Heart right ventricle (tissue), 16 donors: Measurements from ENCODE around the gene FKBP2. TPM values are rescaled to one million over a fixed set of nuclear protein-coding genes. Genes with fewer than 3 reads are reported as not detected.

Source experiments
- ATAC-seq, 8 donors: fragments of 200-7000 bp; cut with Tn5 transposase; one replicate each; pipeline ENCODE4 v1.9.1; 2020; ENCODE audit warnings: mild to moderate bottlenecking in 8 of 8, moderate library complexity in 8 of 8, moderate number of reproducible peaks in 1 of 8
- DNase-seq, 2 donors: peaks; one replicate each; pipeline ENCODE4 v3.0.0-alpha.2; 2020
- H3K27ac ChIP-seq, 10 donors: fragments of 200-600 bp; sonication (generic) in 2 of 10; one replicate each; pipeline versions ENCODE4 v1.5.0 to v1.8.0; 2020 to 2022; ENCODE audit warnings: mild to moderate bottlenecking in 3 of 10
- H3K27me3 ChIP-seq, 7 donors: fragments of 200-600 bp; one replicate each; pipeline ENCODE4 v1.8.0; 2021 to 2022; ENCODE audit warnings: mild to moderate bottlenecking in 2 of 7
- H3K36me3 ChIP-seq, 9 donors: fragments of 200-600 bp; sonication (generic) in 1 of 9; one replicate each; pipeline versions ENCODE4 v1.5.0 to v1.8.0; 2020 to 2022; ENCODE audit warnings: mild to moderate bottlenecking in 2 of 9
- H3K4me1 ChIP-seq, 9 donors: fragments of 200-600 bp; sonication (generic) in 1 of 9; one replicate each; pipeline versions ENCODE4 v1.5.0 to v1.8.0; 2020 to 2022; ENCODE audit warnings: mild to moderate bottlenecking in 4 of 9
- H3K4me3 ChIP-seq, 10 donors: fragments of 200-600 bp; sonication (generic) in 2 of 10; one replicate each; pipeline versions ENCODE4 v1.5.0 to v1.8.0; 2020 to 2022; ENCODE audit warnings: mild to moderate bottlenecking in 7 of 10, moderate library complexity in 2 of 10
- H3K9me3 ChIP-seq, 11 donors: fragments of 200-600 bp in 10 of 11; sonication (generic) in 2 of 11; one replicate each; pipeline versions ENCODE4 v1.5.0 to v1.8.0; 2013 to 2022; ENCODE audit warnings: mild to moderate bottlenecking in 2 of 11, control low read depth in 1 of 11, moderate library complexity in 1 of 11
- WGBS, 2 donors: extraction: QIAGEN DNeasy Blood & Tissue Kit; methylation state at CpG; one replicate each; pipeline ENCODE4 v1.1.7; 2013; ENCODE audit warnings: inconsistent platforms in 1 of 2; 5-methylcytosine and 5-hydroxymethylcytosine counted together
- intact Hi-C, 10 donors: fragments of 100-400 bp; cut with DNase I; formaldehyde crosslinking; loops; one replicate each; pipeline versions ENCODE4 v1.11.1 to v1.14.2; 2022
- polyA plus RNA-seq, 2 donors: library from polyadenylated mRNA; stranded (reverse); fragments of 200-250 nt; gene quantifications; one replicate each; pipeline ENCODE4 v1.2.3, GENCODE V29; 2013
- total RNA-seq, 10 donors: library from RNA; stranded (reverse); fragmentation: NEBNext Ultra II Directional in 3 of 10; extraction: Animal tissue kit (Norgen Biotek cat#: 25700) in 3 of 10; gene quantifications; one replicate each; pipeline versions ENCODE4 v1.2.1 to v1.2.4, GENCODE V29; 2021 to 2023
- TF ChIP-seq, protein P1 (sequence below), 9 donors: fragments of 200-600 bp; sonication (generic) in 2 of 9; IDR thresholded peaks; one replicate each; pipeline versions ENCODE4 v1.5.0 to v1.8.0; 2021 to 2022; ENCODE audit warnings: antibody characterized with exemption in 9 of 9, mild to moderate bottlenecking in 5 of 9, moderate library complexity in 1 of 9
- donor health status: Arrhythmogenic right ventricular cardiomyopathy.
- donor health status: ischemic (EF 13 %, LVEDD 7.1; RV severe dilation, severe dysfunction).
- donor health status: healthy with polysubstance abuse.
- donor health status: DM: no; HTN: yes; CAD: no.
- donor health status: DM: no; HTN: no; CAD: no.
- donor health status: ischemic (EF 25% LVEDD 6.9; RV normal size, moderate dysfunction).
- donor health status: ischemic (EF 25% LVEDD 5.7; RV mildly dilated, moderate dysfunction).
- donor health status: healthy.
- donor health status: DM: yes; HTN: yes; CAD: no.
- donor health status: Ischemic cardiomyopathy.
- donor health status: ischemic (EF 35%, LVEDD 5.7; RV mildly dilated, moderate dysfunction).
- donor health status: nonischemic (EF 11% LVEDD 7.7; RV severe dilation, severe dysfunction).
- donor health status: DM: yes; HTN: yes; CAD: no.
- donor health status: PGD.
- donor health status: ischemic (EF 29% LVEDD 5.4; RV normal size, mild dysfunction).
- donor health status: nonischemic (EF 23%, LVEDD 6.1; RV moderate dilation, normal function).

FKBP2 gene
- total and polyA plus RNA-seq, 12 donors = 40.2 to 404 (median 49.4) TPM

- peak within 1 kb of the TSS; percentile 90 to 96 (median 95) for H3K27ac ChIP-seq
- peaks cover 16 to 58% (median 40%) of the 10 kb centered on the region in 9 donors for H3K4me1 ChIP-seq
- ATAC-seq (peak; percentile 81 to 88 (median 85)), DNase-seq (peak; percentile 93 to 94)
- H3K36me3 ChIP-seq = peaks cover 0 to 43% (median 0%) of the 10 kb centered on the region in 9 donors
- 0 to 1% methylated on average over 53 to 54 of the region's 54 CpGs for WGBS, 2 donors
- peak within 1 kb of the TSS; percentile 64 to 95 (median 76) for H3K4me3 ChIP-seq
- no peaks in the 10 kb centered on the region for H3K9me3 ChIP-seq
- no peaks in the 10 kb centered on the region for H3K27me3 ChIP-seq
- intact Hi-C loops = loop anchor here in 2 of 10 donors (2.0 to 5.0 kb wide), 2 partner anchors 39 to 41 kb away; partner anchors contain the start of gene STIP1 (in 1 of the 2)
- TF ChIP-seq, protein P1, sequence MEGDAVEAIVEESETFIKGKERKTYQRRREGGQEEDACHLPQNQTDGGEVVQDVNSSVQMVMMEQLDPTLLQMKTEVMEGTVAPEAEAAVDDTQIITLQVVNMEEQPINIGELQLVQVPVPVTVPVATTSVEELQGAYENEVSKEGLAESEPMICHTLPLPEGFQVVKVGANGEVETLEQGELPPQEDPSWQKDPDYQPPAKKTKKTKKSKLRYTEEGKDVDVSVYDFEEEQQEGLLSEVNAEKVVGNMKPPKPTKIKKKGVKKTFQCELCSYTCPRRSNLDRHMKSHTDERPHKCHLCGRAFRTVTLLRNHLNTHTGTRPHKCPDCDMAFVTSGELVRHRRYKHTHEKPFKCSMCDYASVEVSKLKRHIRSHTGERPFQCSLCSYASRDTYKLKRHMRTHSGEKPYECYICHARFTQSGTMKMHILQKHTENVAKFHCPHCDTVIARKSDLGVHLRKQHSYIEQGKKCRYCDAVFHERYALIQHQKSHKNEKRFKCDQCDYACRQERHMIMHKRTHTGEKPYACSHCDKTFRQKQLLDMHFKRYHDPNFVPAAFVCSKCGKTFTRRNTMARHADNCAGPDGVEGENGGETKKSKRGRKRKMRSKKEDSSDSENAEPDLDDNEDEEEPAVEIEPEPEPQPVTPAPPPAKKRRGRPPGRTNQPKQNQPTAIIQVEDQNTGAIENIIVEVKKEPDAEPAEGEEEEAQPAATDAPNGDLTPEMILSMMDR (IDR thresholded peaks at IDR 0.05) = peak in 2 of 9 donors; percentile 9 to 37
Measured at GRCh38 chr11:64225608-64226506, 15.0 kb upstream of the FKBP2 start, which contains the start of the genes NUDT22 and TRPT1. Gene NUDT22, plus strand, starts transcription at chr11:64226274. Its CDS starts 379 bp downstream, at chr11:64226653. Gene TRPT1, minus strand, starts transcription at chr11:64226186. Its CDS starts 326 bp downstream, at chr11:64225860.

DNA sequence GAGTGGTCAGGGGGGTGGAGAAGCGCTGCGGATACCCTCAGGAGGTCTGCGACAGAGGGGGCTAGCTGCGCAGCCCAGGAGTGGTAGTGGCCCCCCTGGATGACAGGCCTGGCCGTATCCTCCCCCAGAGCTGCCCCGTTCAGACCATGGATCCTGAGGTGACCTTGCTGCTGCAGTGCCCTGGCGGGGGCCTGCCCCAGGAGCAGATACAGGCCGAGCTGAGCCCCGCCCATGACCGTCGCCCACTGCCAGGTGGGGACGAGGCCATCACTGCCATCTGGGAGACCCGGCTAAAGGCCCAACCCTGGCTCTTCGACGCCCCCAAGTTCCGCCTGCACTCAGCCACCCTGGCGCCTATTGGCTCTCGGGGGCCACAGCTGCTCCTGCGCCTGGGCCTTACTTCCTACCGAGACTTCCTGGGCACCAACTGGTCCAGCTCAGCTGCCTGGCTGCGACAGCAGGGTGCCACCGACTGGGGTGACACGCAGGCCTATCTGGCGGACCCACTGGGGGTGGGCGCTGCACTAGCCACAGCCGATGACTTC, 14.3 kb upstream of the FKBP2 start:
- peaks cover 0 to 36% (median 0%) of the 10 kb centered on the region in 9 donors for H3K36me3 ChIP-seq
- TF ChIP-seq, protein P1 (IDR thresholded peaks at IDR 0.05) = no peak
- H3K4me1 ChIP-seq = peaks cover 16 to 65% (median 47%) of the 10 kb centered on the region in 9 donors
- no peaks in the 10 kb centered on the region for H3K27me3 ChIP-seq
- intact Hi-C loops = loop anchor here in 2 of 10 donors (2.0 to 5.0 kb wide), 2 partner anchors 39 to 42 kb away; partner anchors contain the start of gene STIP1 (in 1 of the 2)
- H3K27ac ChIP-seq = peak overlapping the region; percentile 90 to 96 (median 95)
- peak overlapping the region; percentile 64 to 95 (median 76) for H3K4me3 ChIP-seq
- H3K9me3 ChIP-seq = no peaks in the 10 kb centered on the region
- peak; percentile 26 to 64 (median 48) for ATAC-seq
- WGBS, 2 donors = 13 to 14% methylated on average over 26 of the region's 26 CpGs
- peak; percentile 60 to 67 for DNase-seq

DNA sequence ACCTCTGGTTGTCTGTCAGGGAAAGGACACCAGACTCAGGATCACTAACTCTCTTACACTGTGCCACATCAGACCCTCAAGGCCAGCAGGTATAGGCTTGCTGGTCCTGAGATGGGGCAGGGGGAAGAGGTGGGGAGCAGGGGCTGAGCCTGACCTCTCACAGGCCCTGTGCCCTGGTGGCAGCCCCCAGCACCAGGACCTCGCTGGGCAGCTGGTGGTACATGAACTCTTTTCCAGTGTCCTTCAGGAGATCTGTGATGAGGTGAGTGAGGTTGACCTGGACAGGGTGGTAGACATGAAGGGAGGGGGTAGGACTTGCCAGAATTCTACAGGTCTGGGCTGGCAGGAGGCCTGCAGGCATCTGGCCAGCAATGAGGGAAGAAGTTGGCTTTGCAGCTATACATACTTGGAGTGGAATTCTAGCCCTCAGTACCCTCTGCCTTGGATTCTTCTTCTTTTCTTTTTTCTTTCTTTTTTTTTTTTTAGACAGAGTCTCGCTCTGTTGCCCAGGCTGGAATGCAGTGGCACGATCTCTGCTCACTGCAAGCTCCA, 13.4 kb upstream of the FKBP2 start:
- WGBS, 2 donors = 82 to 85% methylated on average over 3 of the region's 3 CpGs
- Histone ChIP-seq H3K36me3 (peaks cover 0 to 27% (median 0%) of the 10 kb centered on the region in 9 donors), H3K27me3 (no peaks in the 10 kb centered on the region), H3K9me3 (no peaks in the 10 kb centered on the region), H3K4me3 (peak overlapping the region in 9 of 10 donors; percentile 64 to 95 (median 78)), H3K27ac (peak overlapping the region in 9 of 10 donors; percentile 90 to 96 (median 96)), H3K4me1 (peaks cover 16 to 71% (median 54%) of the 10 kb centered on the region in 9 donors)
- TF ChIP-seq, protein P1 (IDR thresholded peaks at IDR 0.05) = no peak
- intact Hi-C loops = loop anchor here in 2 of 10 donors (2.0 to 5.0 kb wide), 2 partner anchors 40 to 43 kb away; partner anchors contain the start of gene STIP1 (in 1 of the 2)
- no peak for ATAC-seq
- DNase-seq = no peak
